ENCODE data around the gene TPD52L1. TPM values are rescaled to one million over a fixed set of nuclear protein-coding genes. Genes with fewer than 3 reads are reported as not detected.
A peak's percentile ranks its signal among the peaks of the same experiment; 100 is the strongest.

The TPD52L1 gene
- total RNA-seq, 2 donors from 2014 or later, result 24.9 to 39.1 TPM

- Mint-ChIP-seq H3K9me3 (peaks cover 34% of the 10 kb centered on the region), H3K27ac (no peak overlapping the region), H3K36me3 (ENCODE audit: low read depth) (peaks cover 24% of the 10 kb centered on the region), H3K4me1 (peaks cover 12% of the 10 kb centered on the region), H3K4me3 (no peak overlapping the region), H3K27me3 (ENCODE audit: insufficient read depth) (peaks cover 4% of the 10 kb centered on the region)
- TF ChIP-seq CTCF (conservative IDR thresholded peaks at IDR 0.05), result no peak
- no peak overlapping the region for H3K27ac ChIP-seq (ENCODE audit: low read depth, low read length)
- DNase-seq, result no peak
- H3K36me3 ChIP-seq (ENCODE audit: control insufficient read depth, insufficient read depth, low read length), result no peaks in the 10 kb centered on the region
- H3K27me3 ChIP-seq (ENCODE audit: control insufficient read depth, insufficient read depth, low read length, poor library complexity, severe bottlenecking), result no peaks in the 10 kb centered on the region
- 97 to 100% methylated on average over 1 to 4 of the region's 4 CpGs for WGBS, 2 experiments (ENCODE audit: insufficient coverage in 1 of 2, insufficient read length in 1 of 2)
- H3K4me1 ChIP-seq (ENCODE audit: control insufficient read depth, insufficient read depth, low read length), result peaks cover 6% of the 10 kb centered on the region
- H3K9me3 ChIP-seq (ENCODE audit: control insufficient read depth, low read length), result peaks cover 21% of the 10 kb centered on the region
- no peak overlapping the region for H3K9ac ChIP-seq (ENCODE audit: extremely low read depth, low read length, poor library complexity, severe bottlenecking)
- no peak overlapping the region for H3K4me3 ChIP-seq (ENCODE audit: low read length)
Measured at GRCh38 chr6:125237764-125238163, 84.2 kb downstream of the TPD52L1 start.

GRCh38 chr6:125245109-125245508 is 91.5 kb downstream of the TPD52L1 start:
- H3K36me3 Mint-ChIP-seq (ENCODE audit: low read depth), result peaks cover 16% of the 10 kb centered on the region
- no peak for TF ChIP-seq CTCF (conservative IDR thresholded peaks at IDR 0.05)
- no peak overlapping the region for H3K27ac Mint-ChIP-seq
- peaks cover under 1% of the 10 kb centered on the region for H3K27me3 Mint-ChIP-seq (ENCODE audit: insufficient read depth)
- H3K9me3 Mint-ChIP-seq, result peaks cover 34% of the 10 kb centered on the region
- H3K9ac ChIP-seq (ENCODE audit: extremely low read depth, low read length, poor library complexity, severe bottlenecking), result no peak overlapping the region
- peaks cover 33% of the 10 kb centered on the region for H3K4me1 Mint-ChIP-seq
- 95 to 100% methylated on average over 3 to 4 of the region's 4 CpGs for WGBS, 2 experiments (ENCODE audit: insufficient coverage in 1 of 2, insufficient read length in 1 of 2)
- no peak overlapping the region for H3K27ac ChIP-seq (ENCODE audit: low read depth, low read length)
- H3K4me3 Mint-ChIP-seq, result no peak overlapping the region
- H3K27me3 ChIP-seq (ENCODE audit: control insufficient read depth, insufficient read depth, low read length, poor library complexity, severe bottlenecking), result no peaks in the 10 kb centered on the region
- peaks cover 6% of the 10 kb centered on the region for H3K4me1 ChIP-seq (ENCODE audit: control insufficient read depth, insufficient read depth, low read length)
- no peak overlapping the region for H3K4me3 ChIP-seq (ENCODE audit: low read length)
- no peaks in the 10 kb centered on the region for H3K36me3 ChIP-seq (ENCODE audit: control insufficient read depth, insufficient read depth, low read length)
- no peak for DNase-seq
- H3K9me3 ChIP-seq (ENCODE audit: control insufficient read depth, low read length), result peaks cover 22% of the 10 kb centered on the region

- peaks cover 33% of the 10 kb centered on the region for H3K4me1 Mint-ChIP-seq
Measured at GRCh38 chr6:125245523-125246264, 92.1 kb downstream of the TPD52L1 start.

More at GRCh38 chr6:125245523-125246264, 92.1 kb downstream of the TPD52L1 start:
- WGBS, 2 experiments (ENCODE audit: insufficient coverage in 1 of 2, insufficient read length in 1 of 2), result 83 to 100% methylated on average over 2 to 7 of the region's 7 CpGs
- H3K36me3 Mint-ChIP-seq (ENCODE audit: low read depth), result peaks cover 12% of the 10 kb centered on the region
- no peak for TF ChIP-seq CTCF (conservative IDR thresholded peaks at IDR 0.05)
- Histone ChIP-seq H3K27me3 (ENCODE audit: control insufficient read depth, insufficient read depth, low read length, poor library complexity, severe bottlenecking) (no peaks in the 10 kb centered on the region), H3K4me1 (ENCODE audit: control insufficient read depth, insufficient read depth, low read length) (peaks cover 6% of the 10 kb centered on the region), H3K9me3 (ENCODE audit: control insufficient read depth, low read length) (peaks cover 17% of the 10 kb centered on the region), H3K9ac (ENCODE audit: extremely low read depth, low read length, poor library complexity, severe bottlenecking) (no peak overlapping the region), H3K36me3 (ENCODE audit: control insufficient read depth, insufficient read depth, low read length) (no peaks in the 10 kb centered on the region), H3K27ac (ENCODE audit: low read depth, low read length) (no peak overlapping the region), H3K4me3 (ENCODE audit: low read length) (no peak overlapping the region)
- no peak overlapping the region for H3K4me3 Mint-ChIP-seq
- no peak overlapping the region for H3K27ac Mint-ChIP-seq
- peaks cover 28% of the 10 kb centered on the region for H3K9me3 Mint-ChIP-seq
- no peaks in the 10 kb centered on the region for H3K27me3 Mint-ChIP-seq (ENCODE audit: insufficient read depth)
- DNase-seq, result peak; percentile 66
